Naive B cell (primary cell): Measurements from ENCODE around the gene CCDC200. TPM values are rescaled to one million over a fixed set of nuclear protein-coding genes. Genes with fewer than 3 reads are reported as not detected.
"Not testable (repeated sequence)": the region's sequence is repeated elsewhere in the genome, so short reads cannot be mapped to it uniquely, and the experiment has no call there.

Source experiments
- ATAC-seq, 2 donors: fragments of 150-1000 bp; cut with Tn5 transposase; 2 replicates each; pipeline ENCODE4 v1.10.0; 2021; ENCODE audit warnings: low read depth in 2 of 2, mild to moderate bottlenecking in 2 of 2, moderate library complexity in 2 of 2
- DNase-seq: peaks from one replicate; pipeline ENCODE4 v3.0.0; 2022
- H3K27ac Mint-ChIP-seq, 6 donors: one replicate each; pipeline ENCODE4 v1.8.0; 2020 to 2022; ENCODE audit warnings: mild to moderate bottlenecking in 6 of 6, mixed read lengths in 6 of 6, moderate library complexity in 5 of 6, inconsistent platforms in 2 of 6
- H3K27me3 Mint-ChIP-seq, 3 donors: one replicate each; pipeline ENCODE4 v1.8.0; 2021 to 2022; ENCODE audit warnings: mixed read lengths in 3 of 3, mild to moderate bottlenecking in 1 of 3
- H3K36me3 Mint-ChIP-seq, 2 donors: one replicate each; pipeline ENCODE4 v1.8.0; 2020 to 2022; ENCODE audit warnings: mixed read lengths in 2 of 2, inconsistent platforms in 1 of 2, mild to moderate bottlenecking in 1 of 2
- H3K4me1 Mint-ChIP-seq, 3 donors: one replicate each; pipeline ENCODE4 v1.8.0; 2020 to 2022; ENCODE audit warnings: mixed read lengths in 3 of 3, inconsistent platforms in 1 of 3, mild to moderate bottlenecking in 1 of 3, moderate library complexity in 1 of 3
- H3K4me3 Mint-ChIP-seq, 8 donors: one replicate each; pipeline ENCODE4 v1.8.0; 2020 to 2022; ENCODE audit warnings: mild to moderate bottlenecking in 8 of 8, mixed read lengths in 8 of 8, moderate library complexity in 8 of 8, inconsistent platforms in 2 of 8
- H3K9me3 Mint-ChIP-seq, 7 donors: one replicate each; pipeline ENCODE4 v1.8.0; 2020 to 2022; ENCODE audit warnings: mixed read lengths in 7 of 7, mild to moderate bottlenecking in 5 of 7, inconsistent platforms in 2 of 7, moderate library complexity in 1 of 7
- polyA plus RNA-seq, 6 donors: library from polyadenylated mRNA; unstranded; fragments of 300-500 nt; fragmentation: Illumina TruSeq; gene quantifications; one replicate each; pipeline ENCODE4 v1.2.3, GENCODE V29; 2021; ENCODE audit warnings: low read depth in 6 of 6

CCDC200 gene
- 1 to 10 TPM in 2 of 6 donors, under 1 TPM in 2, not detected in 2; 0.45 to 8.1 (median 0.96) TPM for polyA plus RNA-seq

DNA sequence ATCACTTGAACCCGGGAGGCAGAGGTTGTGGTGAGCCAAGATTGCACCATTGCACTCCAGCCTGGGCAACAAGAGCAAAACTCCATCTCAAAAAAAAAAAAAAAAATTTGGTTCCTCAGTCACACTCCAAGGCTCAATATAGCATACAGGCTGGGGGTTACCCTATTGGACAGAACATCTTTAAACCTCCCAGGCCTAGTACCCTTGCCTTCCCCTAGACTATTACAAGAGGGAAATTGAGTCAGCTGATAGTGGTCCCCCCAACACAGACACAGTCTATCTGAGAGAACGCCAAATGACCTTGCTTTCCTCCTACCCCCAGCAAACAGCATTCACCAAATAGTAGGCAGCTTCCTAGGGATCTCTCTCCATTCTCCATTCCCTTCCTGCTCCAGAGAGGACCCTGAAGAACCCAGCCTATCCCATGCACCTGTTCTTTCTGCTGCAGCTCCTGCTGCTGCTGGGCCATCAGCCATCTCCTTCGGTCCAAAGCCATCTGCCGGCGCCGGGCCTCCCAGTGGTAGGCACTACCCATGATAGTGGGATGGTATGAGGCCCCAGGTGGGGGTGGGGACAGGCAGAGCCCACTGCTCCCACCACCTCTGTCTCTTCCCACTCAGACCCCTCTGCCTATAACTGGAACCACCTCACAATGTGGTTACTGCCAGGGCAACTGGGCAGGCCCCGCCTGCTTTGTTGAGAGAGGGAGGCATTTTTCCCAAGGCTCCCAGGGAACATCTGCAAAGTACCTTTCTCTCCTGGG, at the start of gene CCDC200:
Gene CCDC200 (minus strand): TSS at position 604 of the 763 bp plus-strand sequence. CDS start 69 bp downstream, at position 535.
- H3K27me3 Mint-ChIP-seq, H3K36me3 Mint-ChIP-seq, H3K9me3 Mint-ChIP-seq, H3K4me3 Mint-ChIP-seq, ATAC-seq, DNase-seq, H3K27ac Mint-ChIP-seq: not testable (repeated sequence)
- peaks cover 0 to 13% (median 12%) of the 10 kb centered on the region in 3 donors for H3K4me1 Mint-ChIP-seq

GRCh38 chr17:43272914-43273313, 44.5 kb upstream of the CCDC200 start:
- not testable (repeated sequence) for H3K9me3 Mint-ChIP-seq, H3K4me1 Mint-ChIP-seq, H3K36me3 Mint-ChIP-seq, DNase-seq, H3K27me3 Mint-ChIP-seq
- peak overlapping the region in 3 of 8 donors; percentile 57 to 68 (median 67) for H3K4me3 Mint-ChIP-seq
- peak overlapping the region in 1 of 6 donors; percentile 93 for H3K27ac Mint-ChIP-seq
- ATAC-seq: peak; percentile 73 to 74

GRCh38 chr17:43272483-43272882, 44.1 kb upstream of the CCDC200 start:
- ATAC-seq: peak in 1 of 2 donors; percentile 5
- H3K4me1 Mint-ChIP-seq, H3K9me3 Mint-ChIP-seq, H3K36me3 Mint-ChIP-seq, H3K27me3 Mint-ChIP-seq: not testable (repeated sequence)
- DNase-seq: peak; percentile 0
- Mint-ChIP-seq H3K4me3 (peak overlapping the region in 7 of 8 donors; percentile 19 to 72 (median 67)), H3K27ac (peak overlapping the region in 5 of 6 donors; percentile 38 to 95 (median 85))

DNA sequence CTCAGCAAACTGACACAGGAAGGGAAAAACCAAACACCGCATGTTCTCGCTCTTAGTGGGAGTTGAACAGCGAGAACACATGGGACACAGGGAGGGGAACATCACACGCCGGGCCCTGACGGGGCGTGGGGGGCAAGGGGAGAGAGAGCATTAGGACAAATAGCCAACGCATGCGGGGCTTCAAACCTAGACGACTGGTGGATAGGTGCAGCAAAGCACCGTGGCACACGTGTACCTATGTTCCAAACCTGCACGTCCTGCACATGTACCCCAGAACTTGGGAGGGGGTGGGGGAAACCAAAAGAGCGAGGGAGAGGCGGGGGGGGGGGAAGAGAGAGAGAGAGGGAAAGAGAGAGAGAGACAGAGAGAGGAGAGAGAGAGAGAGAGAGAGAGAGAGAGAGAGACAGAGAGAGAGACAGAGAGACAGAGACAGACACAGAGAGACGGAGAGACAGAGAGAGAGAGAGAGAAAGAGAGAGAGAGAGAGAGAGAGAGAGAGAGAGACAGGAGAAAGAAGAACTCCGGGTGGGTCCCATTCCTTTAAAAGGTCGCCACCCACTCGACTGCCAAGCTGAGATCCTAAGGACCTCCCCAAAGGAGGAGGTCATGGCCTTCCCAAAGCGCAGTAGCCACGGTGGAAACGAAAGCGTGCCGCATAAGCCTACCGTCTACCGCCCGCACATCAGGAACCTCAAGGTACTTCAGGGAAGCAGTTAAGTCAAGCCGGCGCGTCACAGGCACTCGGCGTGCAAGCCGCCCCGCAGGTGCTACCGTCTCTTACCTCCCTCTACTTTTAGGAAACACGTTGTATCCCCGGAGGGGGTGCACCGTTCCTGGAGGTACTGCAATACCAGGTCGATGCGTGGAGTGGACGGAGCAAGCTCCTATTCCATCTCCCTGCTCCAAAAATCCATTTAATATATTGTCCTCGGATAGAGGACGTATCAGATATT, 42.4 kb upstream of the CCDC200 start:
- not testable (repeated sequence) for H3K27me3 Mint-ChIP-seq, H3K36me3 Mint-ChIP-seq, H3K9me3 Mint-ChIP-seq, H3K27ac Mint-ChIP-seq, DNase-seq, H3K4me3 Mint-ChIP-seq, H3K4me1 Mint-ChIP-seq
- ATAC-seq: peak; percentile 73 to 74

GRCh38 chr17:43246456-43246855, 18.0 kb upstream of the CCDC200 start:
- DNase-seq (peak; percentile 79), ATAC-seq (peak; percentile 64 to 70)
- H3K4me1 Mint-ChIP-seq, H3K36me3 Mint-ChIP-seq, H3K9me3 Mint-ChIP-seq, H3K27ac Mint-ChIP-seq, H3K27me3 Mint-ChIP-seq, H3K4me3 Mint-ChIP-seq: not testable (repeated sequence)

- DNase-seq, H3K4me3 Mint-ChIP-seq, H3K9me3 Mint-ChIP-seq, H3K4me1 Mint-ChIP-seq, H3K36me3 Mint-ChIP-seq, H3K27ac Mint-ChIP-seq, H3K27me3 Mint-ChIP-seq: not testable (repeated sequence)
- ATAC-seq: peak; percentile 65 to 70
Measured at GRCh38 chr17:43240596-43241352, 12.4 kb upstream of the CCDC200 start.

DNA sequence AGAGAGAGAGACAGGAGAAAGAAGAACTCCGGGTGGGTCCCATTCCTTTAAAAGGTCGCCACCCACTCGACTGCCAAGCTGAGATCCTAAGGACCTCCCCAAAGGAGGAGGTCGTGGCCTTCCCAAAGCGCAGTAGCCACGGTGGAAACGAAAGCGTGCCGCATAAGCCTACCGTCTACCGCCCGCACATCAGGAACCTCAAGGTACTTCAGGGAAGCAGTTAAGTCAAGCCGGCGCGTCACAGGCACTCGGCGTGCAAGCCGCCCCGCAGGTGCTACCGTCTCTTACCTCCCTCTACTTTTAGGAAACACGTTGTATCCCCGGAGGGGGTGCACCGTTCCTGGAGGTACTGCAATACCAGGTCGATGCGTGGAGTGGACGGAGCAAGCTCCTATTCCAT, 11.2 kb upstream of the CCDC200 start:
- peak; percentile 66 to 71 for ATAC-seq
- H3K4me1 Mint-ChIP-seq, H3K36me3 Mint-ChIP-seq, H3K9me3 Mint-ChIP-seq, DNase-seq, H3K27me3 Mint-ChIP-seq: not testable (repeated sequence)
- Mint-ChIP-seq H3K4me3 (peak overlapping the region in 2 of 8 donors; percentile 56 to 66), H3K27ac (peak overlapping the region in 1 of 6 donors; percentile 38)

DNA sequence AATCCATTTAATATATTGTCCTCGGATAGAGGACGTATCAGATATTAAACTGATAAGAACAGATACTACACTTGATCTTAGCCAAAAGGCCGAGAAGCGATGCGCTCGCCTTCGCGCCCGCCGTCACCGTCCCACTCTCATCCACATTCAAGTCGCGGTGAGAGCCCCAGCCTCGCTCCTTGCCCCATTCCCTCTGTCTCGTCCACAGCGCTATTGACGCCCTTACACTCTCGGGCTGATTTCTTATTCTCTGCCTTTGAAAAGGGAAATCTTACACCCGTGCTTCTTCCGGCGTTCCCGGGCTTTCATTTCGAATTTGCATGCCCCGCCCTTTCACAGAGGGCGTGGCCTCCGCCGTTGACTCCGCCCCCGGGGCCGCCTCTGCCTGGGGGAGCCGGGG, 5.5 kb upstream of the CCDC200 start, which contains the start of gene RNU2-1:
Gene RNU2-1 (minus strand): TSS at position 101 of the 400 bp plus-strand sequence.
- peak within 1 kb of the TSS in 3 of 6 donors; percentile 38 to 85 (median 78) for H3K27ac Mint-ChIP-seq
- ATAC-seq: not testable (repeated sequence)

GRCh38 chr17:43233263-43233662, 4.8 kb upstream of the CCDC200 start:
- Mint-ChIP-seq H3K27ac (peak overlapping the region in 3 of 6 donors; percentile 38 to 85 (median 78)), H3K4me3 (peak overlapping the region in 2 of 8 donors; percentile 35 to 57)
- H3K9me3 Mint-ChIP-seq, H3K27me3 Mint-ChIP-seq, H3K4me1 Mint-ChIP-seq, H3K36me3 Mint-ChIP-seq, ATAC-seq, DNase-seq: not testable (repeated sequence)

More for the DNA sequence above, 5.5 kb upstream of the CCDC200 start, which contains the start of gene RNU2-1:
- not testable (repeated sequence) for H3K9me3 Mint-ChIP-seq, DNase-seq, H3K36me3 Mint-ChIP-seq, H3K4me1 Mint-ChIP-seq, H3K27me3 Mint-ChIP-seq
- H3K4me3 Mint-ChIP-seq: peak within 1 kb of the TSS in 2 of 8 donors; percentile 35 to 57

GRCh38 chr17:43232021-43232699, 3.7 kb upstream of the CCDC200 start:
- DNase-seq, H3K4me1 Mint-ChIP-seq, H3K27me3 Mint-ChIP-seq, H3K9me3 Mint-ChIP-seq, H3K36me3 Mint-ChIP-seq, ATAC-seq: not testable (repeated sequence)
- Mint-ChIP-seq H3K27ac (peak overlapping the region in 4 of 6 donors; percentile 65 to 94 (median 91)), H3K4me3 (peak overlapping the region in 5 of 8 donors; percentile 5 to 90 (median 85))

DNA sequence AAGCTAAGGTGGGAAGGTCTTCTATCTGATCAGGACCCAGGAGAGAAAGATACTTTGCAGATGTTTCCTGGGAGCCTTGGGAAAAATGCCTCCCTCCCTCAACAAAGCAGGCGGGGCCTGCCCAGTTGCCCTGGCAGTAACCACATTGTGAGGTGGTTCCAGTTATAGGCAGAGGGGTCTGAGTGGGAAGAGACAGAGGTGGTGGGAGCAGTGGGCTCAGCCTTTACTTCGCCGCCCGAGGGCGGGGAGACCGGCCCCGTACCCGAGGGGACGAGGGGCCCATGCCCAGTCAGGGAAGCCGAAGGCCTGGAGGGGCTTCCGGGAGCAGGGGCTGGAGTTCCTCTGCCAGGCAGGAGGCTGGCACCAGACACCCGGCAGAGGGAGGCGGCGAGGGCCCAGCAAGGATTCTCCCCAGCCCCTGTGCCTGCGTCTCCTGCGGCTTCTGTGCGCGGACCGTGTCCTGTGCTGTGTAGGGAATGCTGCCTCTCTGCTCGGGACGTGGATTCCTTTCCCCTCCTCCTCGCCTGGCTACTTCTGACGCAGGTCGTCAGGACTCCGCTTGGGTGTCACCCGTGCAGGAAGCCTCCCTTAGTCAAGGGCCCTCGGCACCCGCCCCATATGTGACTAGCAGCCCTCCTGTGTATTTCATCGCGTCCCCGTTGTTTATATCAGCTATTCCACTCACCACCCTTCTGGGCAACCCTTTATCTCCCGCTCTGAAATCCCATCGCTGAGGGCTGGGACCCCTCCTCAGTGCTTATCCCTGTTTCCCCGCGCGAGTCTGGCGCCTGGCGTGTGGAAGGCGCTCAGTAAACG, 3.0 kb upstream of the CCDC200 start:
- H3K9me3 Mint-ChIP-seq, H3K36me3 Mint-ChIP-seq, H3K27me3 Mint-ChIP-seq, H3K4me1 Mint-ChIP-seq, DNase-seq: not testable (repeated sequence)
- H3K27ac Mint-ChIP-seq: peak overlapping the region in 1 of 6 donors; percentile 77
- peak; percentile 56 to 69 for ATAC-seq
- peak overlapping the region in 6 of 8 donors; percentile 5 to 90 (median 48) for H3K4me3 Mint-ChIP-seq

GRCh38 chr17:43226393-43226792, 2.0 kb downstream of the CCDC200 start:
- Mint-ChIP-seq H3K36me3 (no peaks in the 10 kb centered on the region), H3K4me1 (peaks cover 0 to 11% (median 9%) of the 10 kb centered on the region in 3 donors), H3K4me3 (no peak overlapping the region), H3K27ac (no peak overlapping the region), H3K27me3 (no peaks in the 10 kb centered on the region), H3K9me3 (no peaks in the 10 kb centered on the region)
- ATAC-seq (no peak), DNase-seq (no peak)
